HT-29 (cell line): Measurements from ENCODE around the gene KCNF1. TPM values are rescaled to one million over a fixed set of nuclear protein-coding genes. Genes with fewer than 3 reads are reported as not detected.
A peak's percentile ranks its signal among the peaks of the same experiment; 100 is the strongest.

ENCODE experiments used
- DNase-seq: peaks from one replicate; pipeline ENCODE4 v3.0.0-alpha.2; 2015; ENCODE audit warnings: low spot score
- total RNA-seq: library from RNA; depleted of rRNA; stranded (reverse); fragments of >200 nt; shearing (Covaris generic); gene quantifications from 2 replicates; pipeline ENCODE4 v1.2.3, GENCODE V29; 2014

Gene KCNF1
- total RNA-seq, 1 experiment from 2014 or later = 0.66 TPM

GRCh38 chr2:10901160-10901939, 10.4 kb upstream of the KCNF1 start:
- DNase-seq = peak; percentile 34

GRCh38 chr2:10903861-10904210, 7.9 kb upstream of the KCNF1 start:
- no peak for DNase-seq

GRCh38 chr2:10904455-10904854, 7.3 kb upstream of the KCNF1 start:
- no peak for DNase-seq

GRCh38 chr2:10905006-10905861, 6.5 kb upstream of the KCNF1 start:
- DNase-seq = no peak

- no peak for DNase-seq
Observed at GRCh38 chr2:10905862-10906143, 5.9 kb upstream of the KCNF1 start.

- DNase-seq = no peak
Observed at GRCh38 chr2:10906926-10907625, 4.7 kb upstream of the KCNF1 start.

GRCh38 chr2:10908195-10908594, 3.5 kb upstream of the KCNF1 start:
- DNase-seq = no peak

- DNase-seq = peak; percentile 39
Observed at GRCh38 chr2:10909050-10909995, 2.4 kb upstream of the KCNF1 start.

GRCh38 chr2:10909996-10910341, 1.8 kb upstream of the KCNF1 start:
- no peak for DNase-seq

- DNase-seq = no peak
Observed at GRCh38 chr2:10910625-10911024, 1.1 kb upstream of the KCNF1 start.

- no peak for DNase-seq
Observed at GRCh38 chr2:10912076-10912731, 470 bp downstream of the KCNF1 start.

- DNase-seq = no peak
Observed at GRCh38 chr2:10912796-10913455, 1.2 kb downstream of the KCNF1 start.

- no peak for DNase-seq
Observed at GRCh38 chr2:10913501-10914271, 2.0 kb downstream of the KCNF1 start.

- peak; percentile 46 for DNase-seq
Observed at GRCh38 chr2:10914272-10914693, 2.5 kb downstream of the KCNF1 start.

- DNase-seq = no peak
Observed at GRCh38 chr2:10915236-10915635, 3.5 kb downstream of the KCNF1 start.

- DNase-seq = no peak
Observed at GRCh38 chr2:10915731-10916276, 4.1 kb downstream of the KCNF1 start.

GRCh38 chr2:10916953-10917352, 5.2 kb downstream of the KCNF1 start:
- DNase-seq = no peak

- no peak for DNase-seq
Observed at GRCh38 chr2:10917927-10918326, 6.2 kb downstream of the KCNF1 start.
